ENCODE data around the gene CLRN1. TPM values are rescaled to one million over a fixed set of nuclear protein-coding genes. Genes with fewer than 3 reads are reported as not detected.

The CLRN1 gene
- total RNA-seq, 6 donors from 2014 or later: not detected

DNA sequence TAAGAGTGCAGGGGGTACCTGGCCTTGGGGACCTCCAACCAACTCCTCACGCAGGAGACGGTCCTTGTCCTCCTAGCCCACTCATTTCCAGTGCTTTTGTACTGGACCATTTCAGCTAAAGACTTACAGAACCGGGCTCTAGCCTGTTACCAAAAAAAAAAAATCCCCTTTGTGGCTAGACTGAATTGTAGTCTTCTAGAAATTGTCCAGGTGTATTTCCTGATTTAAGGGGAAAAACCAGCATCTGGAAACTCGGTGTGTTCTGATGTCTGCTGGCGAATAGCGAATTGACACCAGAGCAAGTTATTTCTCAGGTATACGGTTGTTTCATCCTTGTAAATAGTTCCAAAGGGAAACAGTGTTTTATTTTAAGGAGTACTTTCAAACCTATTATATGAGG lies 46.2 kb downstream of the CLRN1 start:
- H3K27me3 ChIP-seq: no peaks in the 10 kb centered on the region
- no peaks in the 10 kb centered on the region for H3K9me3 ChIP-seq
- DNase-seq: no peak
- no peak overlapping the region for H3K27ac ChIP-seq
- peaks cover 0 to 6% (median 0%) of the 10 kb centered on the region in 4 donors for H3K4me1 ChIP-seq
- WGBS, 2 donors: 79 to 81% methylated on average over 7 of the region's 7 CpGs
- no peak overlapping the region for H3K4me3 ChIP-seq
- H3K36me3 ChIP-seq: no peaks in the 10 kb centered on the region
- TF ChIP-seq POLR2A (IDR thresholded peaks at IDR 0.05) (no peak), EP300 (IDR thresholded peaks at IDR 0.05) (no peak), POLR2AphosphoS5 (IDR thresholded peaks at IDR 0.05) (no peak)
- TF ChIP-seq, protein P1, sequence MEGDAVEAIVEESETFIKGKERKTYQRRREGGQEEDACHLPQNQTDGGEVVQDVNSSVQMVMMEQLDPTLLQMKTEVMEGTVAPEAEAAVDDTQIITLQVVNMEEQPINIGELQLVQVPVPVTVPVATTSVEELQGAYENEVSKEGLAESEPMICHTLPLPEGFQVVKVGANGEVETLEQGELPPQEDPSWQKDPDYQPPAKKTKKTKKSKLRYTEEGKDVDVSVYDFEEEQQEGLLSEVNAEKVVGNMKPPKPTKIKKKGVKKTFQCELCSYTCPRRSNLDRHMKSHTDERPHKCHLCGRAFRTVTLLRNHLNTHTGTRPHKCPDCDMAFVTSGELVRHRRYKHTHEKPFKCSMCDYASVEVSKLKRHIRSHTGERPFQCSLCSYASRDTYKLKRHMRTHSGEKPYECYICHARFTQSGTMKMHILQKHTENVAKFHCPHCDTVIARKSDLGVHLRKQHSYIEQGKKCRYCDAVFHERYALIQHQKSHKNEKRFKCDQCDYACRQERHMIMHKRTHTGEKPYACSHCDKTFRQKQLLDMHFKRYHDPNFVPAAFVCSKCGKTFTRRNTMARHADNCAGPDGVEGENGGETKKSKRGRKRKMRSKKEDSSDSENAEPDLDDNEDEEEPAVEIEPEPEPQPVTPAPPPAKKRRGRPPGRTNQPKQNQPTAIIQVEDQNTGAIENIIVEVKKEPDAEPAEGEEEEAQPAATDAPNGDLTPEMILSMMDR (IDR thresholded peaks at IDR 0.05): no peak
- no peak for ATAC-seq (ENCODE audit: low FRiP score in 2 of 2)

DNA sequence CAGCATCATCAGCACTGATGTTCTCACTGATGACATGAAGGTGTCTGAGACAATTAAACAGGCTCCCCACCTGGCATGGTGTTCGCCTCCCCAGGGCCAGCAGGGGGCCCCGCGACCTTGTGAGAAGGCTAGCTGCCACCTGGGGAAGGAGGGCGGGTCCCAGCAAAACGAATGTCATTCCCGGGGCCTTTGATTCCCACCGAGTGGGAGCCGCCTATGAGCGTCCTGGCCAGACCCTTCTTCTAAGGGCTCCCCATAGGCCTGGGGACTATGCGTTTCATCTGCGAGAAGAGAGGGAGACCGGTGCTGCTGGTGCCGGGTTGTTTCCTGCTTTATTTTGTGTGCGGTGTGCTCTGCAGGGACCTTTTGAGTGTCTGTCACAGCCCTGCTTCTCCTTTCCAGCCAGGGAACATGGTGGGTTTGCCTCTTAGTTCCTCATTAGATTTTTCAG lies 46.8 kb downstream of the CLRN1 start:
- H3K4me1 ChIP-seq: peaks cover 0 to 6% (median 0%) of the 10 kb centered on the region in 4 donors
- H3K27me3 ChIP-seq: no peaks in the 10 kb centered on the region
- 6 to 10% methylated on average over 8 to 14 of the region's 14 CpGs for WGBS, 2 donors
- H3K4me3 ChIP-seq: peak overlapping the region in 1 of 4 donors; percentile 15
- no peaks in the 10 kb centered on the region for H3K9me3 ChIP-seq
- DNase-seq: peak; percentile 44 to 86
- H3K27ac ChIP-seq: no peak overlapping the region
- no peak for TF ChIP-seq POLR2A (IDR thresholded peaks at IDR 0.05)
- TF ChIP-seq, protein P1 (IDR thresholded peaks at IDR 0.05): peak in 5 of 6 experiments; percentile 24 to 59 (median 41)
- no peaks in the 10 kb centered on the region for H3K36me3 ChIP-seq
- ATAC-seq (ENCODE audit: low FRiP score in 2 of 2): peak; percentile 46 to 56

DNA sequence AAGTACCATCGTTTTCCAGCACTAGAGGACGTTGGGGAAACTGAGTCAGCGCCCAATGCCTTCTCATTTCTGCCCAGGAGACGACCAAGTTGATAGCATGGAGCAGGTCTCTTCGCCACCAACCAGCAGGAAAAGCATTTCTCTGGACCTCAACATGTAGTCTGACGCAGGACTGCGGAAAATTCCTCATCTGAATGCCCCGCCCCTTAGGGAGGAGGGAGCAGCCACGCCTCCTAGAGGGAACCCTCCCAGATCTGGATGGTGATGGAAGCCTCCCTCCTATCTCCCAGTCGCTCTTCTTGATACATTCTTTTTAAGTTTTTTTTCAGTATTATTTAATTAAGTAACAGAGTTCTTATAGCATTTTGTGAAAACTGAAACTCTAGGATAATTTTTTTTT lies 49.9 kb downstream of the CLRN1 start:
- H3K36me3 ChIP-seq: no peaks in the 10 kb centered on the region
- no peaks in the 10 kb centered on the region for H3K27me3 ChIP-seq
- H3K27ac ChIP-seq: no peak overlapping the region
- ATAC-seq (ENCODE audit: low FRiP score in 2 of 2): peak in 1 of 2 donors; percentile 48
- WGBS, 2 donors: 63 to 68% methylated on average over 10 of the region's 10 CpGs
- H3K4me1 ChIP-seq: peaks cover 0 to 6% (median 0%) of the 10 kb centered on the region in 4 donors
- TF ChIP-seq POLR2A (IDR thresholded peaks at IDR 0.05) (no peak), POLR2AphosphoS5 (IDR thresholded peaks at IDR 0.05) (no peak), EP300 (IDR thresholded peaks at IDR 0.05) (no peak)
- TF ChIP-seq, protein P1 (IDR thresholded peaks at IDR 0.05): no peak
- DNase-seq: no peak
- no peak overlapping the region for H3K4me3 ChIP-seq
- no peaks in the 10 kb centered on the region for H3K9me3 ChIP-seq

DNA sequence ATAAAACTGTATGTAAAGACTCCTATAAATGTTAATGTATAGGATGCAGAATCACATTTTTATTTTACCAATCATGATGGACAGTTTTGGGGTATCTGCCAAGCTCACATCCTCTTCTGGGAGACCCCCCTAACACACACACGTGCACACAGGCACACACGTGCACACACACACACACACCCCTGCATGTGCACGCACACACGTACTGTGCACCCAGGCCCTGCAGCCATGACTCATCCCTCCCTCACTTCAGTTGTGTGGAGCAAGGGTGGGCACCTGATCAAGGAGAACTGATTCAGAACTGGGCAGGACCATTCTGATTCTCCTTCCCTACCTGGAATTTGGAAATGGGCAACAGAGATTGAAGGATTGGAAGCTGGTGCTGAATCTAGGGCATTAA lies 51.3 kb downstream of the CLRN1 start:
- DNase-seq (no peak), ATAC-seq (ENCODE audit: low FRiP score in 2 of 2) (no peak)
- H3K27me3 ChIP-seq: no peaks in the 10 kb centered on the region
- no peak overlapping the region for H3K27ac ChIP-seq
- no peak overlapping the region for H3K4me3 ChIP-seq
- 82 to 86% methylated on average over 4 of the region's 4 CpGs for WGBS, 2 donors
- peaks cover 0 to 6% (median 0%) of the 10 kb centered on the region in 4 donors for H3K4me1 ChIP-seq
- TF ChIP-seq POLR2A (IDR thresholded peaks at IDR 0.05) (no peak), POLR2AphosphoS5 (IDR thresholded peaks at IDR 0.05) (no peak), EP300 (IDR thresholded peaks at IDR 0.05) (no peak)
- TF ChIP-seq, protein P1 (IDR thresholded peaks at IDR 0.05): no peak
- no peaks in the 10 kb centered on the region for H3K36me3 ChIP-seq
- no peaks in the 10 kb centered on the region for H3K9me3 ChIP-seq

DNA sequence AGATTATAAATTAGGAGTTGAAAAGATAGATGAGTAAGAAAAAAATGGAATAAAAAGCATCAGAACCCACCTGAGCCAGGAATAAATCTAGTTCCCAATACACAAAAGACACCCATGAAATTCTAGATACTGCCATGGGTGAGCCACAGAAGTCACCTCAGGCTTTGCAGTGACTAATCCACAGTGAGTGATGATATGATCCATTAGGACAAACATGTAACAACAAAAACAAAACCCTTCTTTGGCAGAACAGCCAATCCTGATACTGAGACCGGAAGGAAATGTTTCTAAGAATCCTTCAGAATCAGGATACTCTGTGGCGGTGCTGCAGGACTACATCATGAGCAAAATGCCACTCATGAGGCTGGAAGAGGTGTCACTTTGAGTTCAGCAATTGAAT lies 52.3 kb downstream of the CLRN1 start:
- Histone ChIP-seq H3K27me3 (no peaks in the 10 kb centered on the region), H3K27ac (no peak overlapping the region), H3K4me1 (no peaks in the 10 kb centered on the region), H3K36me3 (no peaks in the 10 kb centered on the region), H3K4me3 (no peak overlapping the region), H3K9me3 (no peaks in the 10 kb centered on the region)
- 58 to 60% methylated on average over 2 of the region's 2 CpGs for WGBS, 2 donors
- DNase-seq (no peak), ATAC-seq (ENCODE audit: low FRiP score in 2 of 2) (no peak)
- TF ChIP-seq POLR2A (IDR thresholded peaks at IDR 0.05): no peak
- TF ChIP-seq POLR2AphosphoS5 (IDR thresholded peaks at IDR 0.05): no peak
- TF ChIP-seq, protein P1 (IDR thresholded peaks at IDR 0.05): no peak
- no peak for TF ChIP-seq EP300 (IDR thresholded peaks at IDR 0.05)
